Calu3 (cell line): ENCODE data around the gene SLC5A3. TPM values are rescaled to one million over a fixed set of nuclear protein-coding genes. Genes with fewer than 3 reads are reported as not detected.

Experiments
- BruUV-seq: library from RNA; stranded (reverse); fragments of 400-500 nt; replicated peaks from 2 replicates; lab custom pipeline; 2021; lab: Mats Ljungman, UMichigan
- CTCF ChIA-PET: fragments of 300-600 bp; sonication (Branson Sonifier 250); formaldehyde crosslinking; loops from one replicate; lab custom pipeline; 2022; ENCODE audit warnings: antibody characterized with exemption; lab: Charles Lee
- DNase-seq: peaks from one replicate; pipeline ENCODE4 v3.0.0; 2022
- H3K27ac Mint-ChIP-seq: one replicate; pipeline ENCODE4 v1.8.0; 2022; ENCODE audit warnings: mixed read lengths; ENCODE audit not compliant: unreplicated experiment
- H3K27me3 Mint-ChIP-seq: one replicate; pipeline ENCODE4 v1.8.0; 2022; ENCODE audit warnings: mixed read lengths; ENCODE audit not compliant: unreplicated experiment
- H3K36me3 Mint-ChIP-seq: one replicate; pipeline ENCODE4 v1.8.0; 2022; ENCODE audit warnings: mild to moderate bottlenecking, moderate library complexity, mixed read lengths; ENCODE audit not compliant: insufficient read depth, unreplicated experiment
- H3K4me1 Mint-ChIP-seq: one replicate; pipeline ENCODE4 v1.8.0; 2022; ENCODE audit warnings: mild to moderate bottlenecking, low read depth, mixed read lengths; ENCODE audit not compliant: unreplicated experiment
- H3K4me3 Mint-ChIP-seq: one replicate; pipeline ENCODE4 v1.8.0; 2022; ENCODE audit warnings: mild to moderate bottlenecking, low read depth, moderate library complexity, mixed read lengths; ENCODE audit not compliant: unreplicated experiment
- H3K9me3 Mint-ChIP-seq: one replicate; pipeline ENCODE4 v1.8.0; 2022; ENCODE audit warnings: low read depth, mixed read lengths; ENCODE audit not compliant: unreplicated experiment
- intact Hi-C: fragments of 100-400 bp; cut with micrococcal nuclease; formaldehyde crosslinking; loops from one replicate; pipeline ENCODE4 v1.10.0; 2022; ENCODE audit not compliant: unreplicated experiment
- total RNA-seq: library from RNA; stranded (reverse); gene quantifications from 2 replicates; pipeline ENCODE4 v1.2.3, GENCODE V29; 2022
- TF ChIP-seq, protein P1 (sequence below): fragments of 200-600 bp; IDR thresholded peaks from one replicate; pipeline ENCODE4 v1.8.0; 2022; ENCODE audit warnings: antibody characterized with exemption; ENCODE audit not compliant: unreplicated experiment

Gene SLC5A3
- total RNA-seq, 1 experiment from 2014 or later = 15.8 TPM

DNA sequence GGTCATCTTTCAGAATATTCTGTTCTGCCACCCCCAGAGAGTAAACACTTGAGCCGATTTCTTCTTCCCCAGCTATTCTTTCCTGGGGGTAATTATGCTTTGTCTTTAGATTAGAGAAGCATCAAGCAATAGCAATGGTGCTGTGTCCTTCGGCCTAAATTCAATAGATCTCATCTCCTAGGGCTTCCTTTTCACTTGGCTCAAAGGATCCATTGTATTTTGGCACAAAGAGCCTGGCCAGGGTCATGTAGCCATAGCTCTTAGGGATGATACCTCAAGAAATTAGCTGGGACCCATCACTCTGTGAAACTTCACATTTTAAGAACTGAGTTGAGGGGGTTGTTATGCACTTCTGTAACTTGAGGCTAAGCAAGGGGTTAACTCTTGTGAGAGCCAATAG is 27.0 kb downstream of the SLC5A3 start:
- no peak for DNase-seq
- intact Hi-C loops = no loop called here
- no peak overlapping the region for H3K27ac Mint-ChIP-seq
- H3K36me3 Mint-ChIP-seq = peaks cover 10% of the 10 kb centered on the region
- H3K4me1 Mint-ChIP-seq = peaks cover 7% of the 10 kb centered on the region
- CTCF ChIA-PET = no interaction called here
- H3K4me3 Mint-ChIP-seq = no peak overlapping the region
- TF ChIP-seq, protein P1, sequence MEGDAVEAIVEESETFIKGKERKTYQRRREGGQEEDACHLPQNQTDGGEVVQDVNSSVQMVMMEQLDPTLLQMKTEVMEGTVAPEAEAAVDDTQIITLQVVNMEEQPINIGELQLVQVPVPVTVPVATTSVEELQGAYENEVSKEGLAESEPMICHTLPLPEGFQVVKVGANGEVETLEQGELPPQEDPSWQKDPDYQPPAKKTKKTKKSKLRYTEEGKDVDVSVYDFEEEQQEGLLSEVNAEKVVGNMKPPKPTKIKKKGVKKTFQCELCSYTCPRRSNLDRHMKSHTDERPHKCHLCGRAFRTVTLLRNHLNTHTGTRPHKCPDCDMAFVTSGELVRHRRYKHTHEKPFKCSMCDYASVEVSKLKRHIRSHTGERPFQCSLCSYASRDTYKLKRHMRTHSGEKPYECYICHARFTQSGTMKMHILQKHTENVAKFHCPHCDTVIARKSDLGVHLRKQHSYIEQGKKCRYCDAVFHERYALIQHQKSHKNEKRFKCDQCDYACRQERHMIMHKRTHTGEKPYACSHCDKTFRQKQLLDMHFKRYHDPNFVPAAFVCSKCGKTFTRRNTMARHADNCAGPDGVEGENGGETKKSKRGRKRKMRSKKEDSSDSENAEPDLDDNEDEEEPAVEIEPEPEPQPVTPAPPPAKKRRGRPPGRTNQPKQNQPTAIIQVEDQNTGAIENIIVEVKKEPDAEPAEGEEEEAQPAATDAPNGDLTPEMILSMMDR = no peak
- H3K9me3 Mint-ChIP-seq = no peaks in the 10 kb centered on the region
- no peaks in the 10 kb centered on the region for H3K27me3 Mint-ChIP-seq
- no TSS peak for BruUV-seq

DNA sequence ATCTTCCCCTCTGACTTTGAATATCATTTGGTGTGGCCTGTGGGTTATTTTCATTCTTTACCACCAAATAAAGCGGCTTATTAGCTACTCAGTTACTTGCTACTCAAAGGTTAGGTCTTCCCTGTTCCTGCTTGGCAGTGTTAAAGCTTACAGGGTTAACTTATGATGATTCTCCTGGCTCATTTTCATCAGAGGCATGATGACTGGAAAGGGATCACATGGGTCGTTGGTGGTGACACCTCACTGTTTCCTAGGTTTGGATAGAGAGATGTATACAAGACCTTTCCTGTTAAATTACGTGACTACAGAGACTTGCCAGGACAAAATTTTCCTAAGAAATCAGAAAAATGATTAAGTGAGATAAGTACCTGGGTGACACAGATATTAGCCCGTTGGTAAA is 27.4 kb downstream of the SLC5A3 start:
- BruUV-seq = no TSS peak
- peaks cover 7% of the 10 kb centered on the region for H3K4me1 Mint-ChIP-seq
- H3K9me3 Mint-ChIP-seq = no peaks in the 10 kb centered on the region
- CTCF ChIA-PET = no interaction called here
- peaks cover 6% of the 10 kb centered on the region for H3K36me3 Mint-ChIP-seq
- intact Hi-C loops = no loop called here
- H3K27me3 Mint-ChIP-seq = no peaks in the 10 kb centered on the region
- no peak for DNase-seq
- H3K4me3 Mint-ChIP-seq = no peak overlapping the region
- TF ChIP-seq, protein P1 = no peak
- H3K27ac Mint-ChIP-seq = no peak overlapping the region

DNA sequence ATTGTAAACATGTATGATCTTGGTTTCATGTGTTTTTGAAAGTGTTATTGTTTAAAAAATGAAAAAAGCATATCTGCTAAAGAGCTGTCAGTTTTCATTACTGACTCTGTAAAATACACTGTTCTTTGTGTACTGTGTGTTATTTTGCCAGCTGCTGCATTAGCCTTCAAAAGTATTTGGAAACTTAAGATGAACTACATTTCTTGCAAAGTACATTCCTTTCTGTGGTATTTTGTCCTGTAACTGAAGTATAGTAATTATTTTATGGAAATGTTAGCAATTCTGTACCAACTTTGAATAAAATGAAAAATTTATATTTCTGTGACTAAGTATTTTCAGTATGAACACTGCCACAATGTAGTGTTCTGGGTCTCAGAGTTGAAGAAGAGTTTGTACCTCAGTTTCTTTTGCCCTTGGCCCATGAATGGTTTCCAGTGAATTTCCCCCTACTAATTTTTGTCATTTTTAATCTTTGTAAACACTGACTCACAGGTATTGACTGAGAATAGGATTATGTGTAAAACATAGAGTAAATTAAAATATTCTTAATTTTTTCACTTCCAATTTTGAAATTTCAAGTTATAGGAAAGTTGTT is 32.7 kb downstream of the SLC5A3 start:
- Mint-ChIP-seq H3K36me3 (no peaks in the 10 kb centered on the region), H3K4me3 (no peak overlapping the region), H3K27me3 (no peaks in the 10 kb centered on the region), H3K27ac (no peak overlapping the region), H3K4me1 (no peaks in the 10 kb centered on the region), H3K9me3 (no peaks in the 10 kb centered on the region)
- no peak for DNase-seq
- CTCF ChIA-PET = no interaction called here
- TF ChIP-seq, protein P1 = no peak
- BruUV-seq = no TSS peak
- intact Hi-C loops = no loop called here

DNA sequence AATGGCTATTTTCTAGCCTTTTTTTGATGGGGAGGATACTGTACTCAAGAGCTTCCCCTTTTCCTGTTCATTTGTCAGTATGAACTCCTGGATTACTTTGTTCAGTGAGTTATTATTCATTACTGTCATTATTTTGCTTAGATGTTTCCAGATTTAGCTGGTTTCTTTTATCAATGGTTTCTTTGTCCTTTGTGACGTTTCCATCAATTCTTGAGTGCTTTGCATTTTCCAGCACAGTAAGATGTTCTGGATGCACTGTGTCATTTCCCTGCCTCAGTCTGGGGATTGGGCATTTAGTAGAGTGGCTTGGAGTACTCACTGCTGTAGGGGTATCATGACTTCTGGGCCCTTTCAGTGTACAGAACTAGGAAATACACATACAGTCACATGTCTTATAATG is 34.2 kb downstream of the SLC5A3 start:
- intact Hi-C loops = no loop called here
- CTCF ChIA-PET = no interaction called here

More for the DNA sequence above, 34.2 kb downstream of the SLC5A3 start:
- H3K36me3 Mint-ChIP-seq = no peaks in the 10 kb centered on the region
- BruUV-seq = no TSS peak
- no peak overlapping the region for H3K27ac Mint-ChIP-seq
- H3K4me1 Mint-ChIP-seq = no peaks in the 10 kb centered on the region
- no peaks in the 10 kb centered on the region for H3K9me3 Mint-ChIP-seq
- H3K4me3 Mint-ChIP-seq = no peak overlapping the region
- H3K27me3 Mint-ChIP-seq = no peaks in the 10 kb centered on the region
- DNase-seq = no peak
- TF ChIP-seq, protein P1 = no peak
